IPS-11a (cell line): ENCODE data around the gene CTBP2.
"Not testable (repeated sequence)": the region's sequence is repeated elsewhere in the genome, so short reads cannot be mapped to it uniquely, and the experiment has no call there.

ENCODE experiments used
- H3K4me3 ChIP-seq: one replicate; pipeline ENCODE4 v1.5.1; 2013; ENCODE audit warnings: low read depth, low read length, control low read depth

CTBP2 gene

GRCh38 chr10:125186431-125187170 is 26.2 kb upstream of the CTBP2 start:
- no peak overlapping the region for H3K4me3 ChIP-seq

- H3K4me3 ChIP-seq, result not testable (repeated sequence)
Measured at GRCh38 chr10:125179107-125179506, 18.7 kb upstream of the CTBP2 start.

DNA sequence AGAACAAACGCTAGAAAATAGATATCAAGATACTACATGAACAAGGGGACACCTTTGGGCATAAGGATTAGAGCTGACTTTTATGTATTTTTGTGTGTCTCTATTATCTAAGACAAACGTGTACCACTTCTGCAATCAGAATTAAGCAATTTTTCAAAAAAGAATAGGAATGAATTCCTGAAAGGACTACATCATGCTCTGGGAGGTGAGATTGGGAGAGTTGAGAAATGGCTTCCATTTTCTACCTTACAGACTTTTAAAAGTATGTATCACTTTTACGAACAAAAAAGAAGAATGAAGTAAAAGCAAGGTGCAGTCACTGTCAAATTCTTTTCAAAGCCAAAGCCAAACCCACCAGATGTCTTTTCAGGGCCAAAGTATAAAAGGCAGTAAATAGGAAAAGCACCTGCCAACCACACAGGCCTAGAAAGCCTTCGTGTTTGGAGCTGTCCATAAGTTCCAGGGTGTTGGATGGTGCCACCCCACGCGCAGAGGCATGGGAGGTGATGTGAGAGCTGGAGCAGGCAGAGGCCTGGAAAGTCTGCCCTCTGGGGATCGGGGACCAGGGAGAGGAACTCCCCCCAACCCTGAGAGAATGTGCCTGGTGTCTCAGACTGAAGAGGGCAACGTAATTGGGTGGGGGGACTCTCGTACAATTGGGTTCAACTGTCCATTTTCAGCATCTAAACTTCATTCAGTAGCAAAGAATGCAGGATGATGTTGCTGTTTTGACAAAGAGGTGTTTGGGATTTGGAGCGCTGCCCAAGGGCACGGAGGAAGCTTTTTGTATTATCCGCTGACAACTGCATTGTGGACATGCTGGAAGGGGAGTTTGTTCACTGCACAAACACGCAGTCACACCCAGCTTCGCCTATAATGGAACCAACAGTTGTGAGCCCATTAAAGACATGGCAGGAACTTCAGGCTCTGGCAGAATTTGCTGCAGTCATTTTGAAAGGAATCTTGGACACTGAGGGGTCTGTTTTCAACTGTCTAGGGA is 17.6 kb upstream of the CTBP2 start:
- no peak overlapping the region for H3K4me3 ChIP-seq

GRCh38 chr10:125175807-125176206 is 15.4 kb upstream of the CTBP2 start:
- no peak overlapping the region for H3K4me3 ChIP-seq

DNA sequence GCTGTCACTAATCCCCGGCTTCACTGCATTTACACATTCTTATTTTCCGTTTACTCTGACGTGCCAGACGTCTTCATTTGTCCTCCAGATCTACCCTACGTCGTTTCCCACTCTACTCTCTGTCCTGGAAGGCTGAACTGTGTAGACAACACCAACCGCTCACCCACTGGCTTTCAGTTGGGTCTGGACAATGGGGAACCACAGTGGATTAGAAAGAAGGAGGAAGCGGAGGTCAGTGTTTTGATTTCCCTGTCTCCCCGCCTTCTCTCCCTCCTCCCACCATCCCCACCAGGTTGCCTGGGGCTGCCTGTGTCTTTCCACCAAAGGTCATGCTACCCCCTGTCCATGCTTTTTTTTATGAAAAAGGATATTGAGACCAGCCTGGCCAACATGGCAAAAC is 14.0 kb upstream of the CTBP2 start:
- no peak overlapping the region for H3K4me3 ChIP-seq

- H3K4me3 ChIP-seq, result no peak overlapping the region
Measured at GRCh38 chr10:125172694-125173093, 12.3 kb upstream of the CTBP2 start.

DNA sequence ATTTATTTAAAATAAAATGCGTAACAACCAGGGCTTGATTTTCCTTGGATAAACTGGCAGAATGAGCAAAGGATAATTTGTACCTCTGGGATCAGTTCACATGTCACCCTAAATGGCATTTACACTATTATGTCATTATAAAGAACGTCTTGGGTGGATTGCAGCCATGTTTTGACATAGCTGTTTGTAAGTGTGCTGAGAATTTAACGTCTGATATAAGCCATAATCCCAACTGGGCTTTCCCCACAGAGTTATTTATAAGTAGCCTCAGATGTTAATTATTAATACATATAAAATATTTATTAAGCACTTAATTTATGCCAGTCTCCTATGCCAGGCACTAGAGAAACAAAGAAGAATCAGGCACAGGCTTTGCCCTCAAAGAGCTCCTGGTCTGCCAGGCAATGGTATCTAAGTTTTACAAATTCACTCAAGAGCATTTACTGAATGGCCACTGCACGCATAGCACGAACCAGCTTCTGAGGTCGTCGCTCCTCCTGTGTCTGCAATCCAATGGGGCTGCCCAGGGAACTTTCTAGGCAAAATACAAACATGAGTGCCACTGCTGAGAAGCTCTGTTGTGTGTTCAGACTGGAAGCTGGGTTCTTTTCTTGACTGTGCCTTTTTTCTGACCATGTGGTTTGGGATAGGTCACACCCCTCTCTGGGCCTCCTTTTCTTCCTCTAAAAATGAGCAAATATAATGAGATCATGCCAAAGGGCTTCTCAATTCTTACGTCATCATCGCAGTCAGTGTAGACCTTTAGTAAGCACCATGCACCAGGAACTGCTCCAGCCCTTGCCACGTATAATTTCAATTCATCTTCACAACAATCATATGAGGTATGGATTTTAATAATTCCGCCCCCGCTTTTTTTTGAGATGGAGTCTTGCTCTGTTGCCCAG is 11.3 kb upstream of the CTBP2 start:
- H3K4me3 ChIP-seq, result no peak overlapping the region

- no peak overlapping the region for H3K4me3 ChIP-seq
Measured at GRCh38 chr10:125169915-125170314, 9.6 kb upstream of the CTBP2 start.

- H3K4me3 ChIP-seq, result no peak overlapping the region
Measured at GRCh38 chr10:125169279-125169678, 8.9 kb upstream of the CTBP2 start.

DNA sequence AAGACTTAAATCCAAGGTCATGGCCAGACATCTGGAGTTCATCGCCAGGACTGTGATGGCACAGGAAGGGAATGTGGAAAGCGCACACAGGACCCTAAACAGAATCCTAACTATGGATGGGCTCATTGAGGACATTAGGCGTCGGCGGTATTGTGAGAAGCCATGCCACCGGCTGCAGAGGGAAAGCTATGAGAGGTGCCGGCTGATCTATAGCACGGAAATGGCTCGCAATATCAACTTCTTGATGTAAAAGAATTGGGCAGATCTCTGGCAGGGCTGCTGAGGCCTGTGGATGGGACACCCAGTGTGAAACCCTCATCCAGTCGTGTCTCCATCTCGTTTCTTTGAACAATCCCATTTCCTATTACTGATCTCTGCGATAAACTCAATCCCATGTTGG is 6.3 kb upstream of the CTBP2 start:
- H3K4me3 ChIP-seq, result no peak overlapping the region

- no peak overlapping the region for H3K4me3 ChIP-seq
Measured at GRCh38 chr10:125165584-125166573, 5.5 kb upstream of the CTBP2 start.

DNA sequence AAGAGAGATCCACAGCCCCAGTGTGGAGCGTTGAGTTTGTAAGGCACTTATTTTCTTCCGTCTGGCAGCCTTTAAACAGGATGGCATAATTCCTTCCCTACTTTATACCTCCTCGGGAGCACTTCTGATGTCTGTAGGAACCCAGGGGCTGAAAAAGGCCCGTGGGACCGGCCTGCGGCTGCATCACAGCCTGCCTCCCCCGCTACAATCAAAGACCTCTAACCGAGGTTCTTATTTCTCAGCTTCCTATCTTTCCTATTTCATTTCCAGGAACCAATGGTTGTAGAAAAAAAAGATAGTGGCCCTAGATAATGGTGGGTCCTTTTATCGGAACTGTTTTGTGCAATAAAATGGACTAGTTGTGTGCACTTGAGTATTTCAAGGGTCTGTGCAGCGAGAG is 4.1 kb upstream of the CTBP2 start:
- H3K4me3 ChIP-seq, result no peak overlapping the region

- H3K4me3 ChIP-seq, result no peak overlapping the region
Measured at GRCh38 chr10:125163803-125164202, 3.4 kb upstream of the CTBP2 start.

DNA sequence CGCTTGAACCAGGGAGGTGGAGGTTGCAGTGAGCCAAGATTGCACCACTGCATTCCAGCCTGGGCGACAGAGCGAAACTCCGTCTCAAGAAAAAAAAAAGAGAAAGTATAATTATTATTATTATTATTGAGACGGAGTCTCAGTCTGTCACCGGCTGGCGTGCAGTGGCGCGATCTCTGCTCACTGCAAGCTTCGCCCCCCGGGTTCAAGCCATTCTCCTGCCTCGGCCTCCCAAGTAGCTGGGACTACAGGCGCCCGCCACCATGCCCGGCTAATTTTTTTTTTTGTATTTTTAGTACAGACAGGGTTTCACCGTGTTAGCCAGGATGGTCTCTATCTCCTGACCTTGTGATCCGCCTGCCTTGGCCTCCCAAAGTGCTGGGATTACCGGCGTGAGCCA is 2.9 kb upstream of the CTBP2 start:
- H3K4me3 ChIP-seq, result not testable (repeated sequence)

DNA sequence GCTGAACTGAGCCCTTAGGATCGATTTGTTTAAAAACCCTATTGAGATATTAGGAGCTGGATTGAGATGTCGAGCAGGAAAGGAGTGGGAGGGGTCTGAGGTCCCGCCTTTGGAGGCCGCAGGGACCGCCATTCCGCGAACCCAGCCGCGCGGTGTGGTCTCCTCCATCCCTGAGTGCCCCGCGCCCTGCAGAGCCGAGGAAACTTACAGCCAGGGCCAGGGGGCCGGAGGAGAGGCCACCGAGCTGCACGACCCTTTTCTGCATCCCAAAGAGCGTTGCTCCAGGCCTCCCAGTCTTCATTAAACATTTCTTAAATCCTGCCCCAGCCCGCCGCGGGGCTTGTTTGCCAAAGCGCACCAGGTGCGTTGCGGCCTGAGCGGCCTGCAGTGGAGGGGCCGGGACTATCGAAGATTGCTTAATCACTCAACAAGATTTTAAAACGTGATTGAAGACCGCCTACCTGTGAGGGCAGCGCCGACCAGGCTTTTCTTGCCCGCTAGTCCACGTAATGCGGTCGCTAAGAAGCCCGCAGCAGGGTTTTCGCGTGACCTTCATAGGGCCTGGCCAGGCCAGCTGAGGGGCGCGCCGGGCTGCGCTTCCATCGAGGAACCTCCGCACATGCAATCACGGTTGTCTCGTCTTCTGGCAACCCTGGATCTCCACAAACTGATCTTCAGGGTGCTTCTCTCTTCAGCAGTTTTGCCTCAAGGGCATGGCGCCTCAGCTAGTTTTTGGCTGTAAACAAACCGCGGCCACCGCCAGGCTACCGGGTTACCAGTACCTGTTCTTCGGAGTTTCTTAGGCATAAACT is 2.0 kb upstream of the CTBP2 start:
- peak overlapping the region; percentile 60 for H3K4me3 ChIP-seq

DNA sequence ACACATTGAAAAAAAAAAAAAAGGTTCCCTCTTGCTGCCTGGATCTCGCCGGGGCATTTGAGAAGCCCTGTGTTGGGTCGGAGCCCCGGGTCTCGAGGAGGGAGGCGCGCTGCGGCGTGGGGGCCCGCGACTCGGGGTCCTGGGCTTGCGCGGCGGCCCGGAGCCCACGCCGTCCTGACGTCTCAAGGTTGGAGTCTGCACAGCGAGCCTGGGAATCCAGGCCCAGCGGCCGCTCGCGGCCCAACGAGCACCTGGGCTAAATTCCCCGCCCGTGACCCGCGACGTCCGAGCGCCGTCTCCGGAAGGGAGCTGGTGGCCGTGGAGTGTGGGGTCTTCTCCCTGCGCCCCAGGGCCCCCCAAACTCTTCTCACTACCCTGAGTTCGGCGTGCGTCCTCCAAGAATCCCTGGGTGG is 1.4 kb upstream of the CTBP2 start:
- H3K4me3 ChIP-seq, result peak overlapping the region; percentile 60

DNA sequence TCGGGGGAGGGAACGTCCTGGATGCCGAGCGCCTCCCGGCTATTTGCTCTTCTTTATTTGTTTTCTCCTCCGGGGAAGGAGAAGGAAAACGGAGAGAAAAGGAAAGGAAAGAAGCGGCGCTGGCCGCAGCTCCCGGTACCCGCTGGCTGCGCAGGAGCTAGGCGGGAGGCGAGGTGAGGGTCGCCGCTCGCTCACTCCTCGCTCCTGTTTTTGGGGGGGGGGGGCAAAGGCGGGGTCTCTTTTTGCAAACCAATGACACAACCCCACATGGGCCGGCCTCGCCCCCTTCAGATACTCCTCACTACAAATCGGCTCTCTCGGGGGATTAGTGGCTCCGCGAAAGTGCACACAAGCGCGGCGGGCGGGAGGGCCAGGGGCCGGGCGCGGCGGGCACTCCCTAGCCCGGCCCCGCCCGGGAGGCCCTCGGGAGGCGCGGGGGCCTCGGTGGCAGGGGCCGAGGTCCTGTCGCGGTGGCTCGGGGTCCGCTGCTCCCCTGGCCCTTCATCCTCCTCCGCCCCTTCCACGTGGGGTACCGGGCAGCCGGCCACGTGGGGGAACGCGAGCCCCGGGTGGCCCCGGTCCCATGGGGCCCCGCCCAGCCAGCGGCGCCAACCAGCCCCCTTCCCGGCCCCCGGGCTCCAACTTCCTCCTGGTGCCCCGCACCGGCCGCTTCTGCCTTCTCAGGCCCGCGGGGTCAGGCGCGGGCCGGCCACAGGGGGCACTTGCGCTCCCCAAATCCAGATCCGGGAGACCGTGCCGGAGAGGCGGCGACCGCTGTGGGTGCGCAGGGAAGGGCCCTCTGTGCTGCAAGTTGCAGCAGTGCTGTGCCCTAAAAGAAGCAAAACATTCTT is 718 bp upstream of the CTBP2 start:
- peak overlapping the region; percentile 60 for H3K4me3 ChIP-seq

DNA sequence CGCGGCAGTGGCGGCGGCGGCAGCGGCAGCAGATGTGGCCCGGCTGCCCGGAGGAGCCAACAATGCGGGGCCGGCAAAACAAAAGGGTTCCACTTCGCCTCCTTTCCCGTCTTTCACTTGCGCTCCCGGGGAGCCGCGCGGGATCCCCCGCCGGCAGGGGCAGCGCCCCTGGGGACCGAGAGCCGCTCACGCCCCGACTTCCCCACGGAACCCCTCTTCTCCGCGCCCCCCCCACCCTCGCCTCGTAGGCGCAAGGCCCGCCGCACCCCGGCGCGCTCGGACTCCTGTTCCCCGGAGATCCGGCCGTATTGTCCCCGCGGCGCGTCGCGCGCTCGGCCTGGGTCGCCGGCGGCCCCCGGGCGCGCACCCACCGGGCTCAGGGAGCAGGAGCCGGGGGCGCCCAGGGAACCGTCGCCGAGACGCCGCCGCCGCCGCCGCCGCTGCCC is 854 bp downstream of the CTBP2 start:
- H3K4me3 ChIP-seq, result peak overlapping the region; percentile 62
